Neural progenitor cell (in vitro differentiated cells): ENCODE results near the gene DCTN2.

ENCODE experiments used
- CTCF ChIP-seq: fragments of 200-600 bp; sonication (generic); IDR thresholded peaks from 2 replicates; pipeline ENCODE4 v1.5.1; 2017; ENCODE audit warnings: antibody characterized with exemption, mild to moderate bottlenecking
- EZH2 ChIP-seq: fragments of 200-600 bp; sonication (generic); IDR thresholded peaks from 2 replicates; pipeline ENCODE4 v1.6.1; 2017; ENCODE audit warnings: antibody characterized with exemption, mild to moderate bottlenecking, moderate library complexity
- EZH2phosphoT487 ChIP-seq: fragments of 200-600 bp; sonication (generic); IDR thresholded peaks from 2 replicates; pipeline ENCODE4 v1.6.1; 2017; ENCODE audit warnings: antibody characterized with exemption

GRCh38 chr12:57564178-57564740, 17.3 kb upstream of the DCTN2 start:
- TF ChIP-seq CTCF (no peak), EZH2 (no peak), EZH2phosphoT487 (no peak)
